HG03039 (cell line): ENCODE measurements around the gene SLC5A3.
A peak's percentile ranks its signal among the peaks of the same experiment; 100 is the strongest.

Source experiments
- ATAC-seq: cut with Tn5 transposase; IDR thresholded peaks from one replicate; pipeline ENCODE4 v1.9.1; 2021; ENCODE audit warnings: mild to moderate bottlenecking, moderate library complexity; ENCODE audit not compliant: unreplicated experiment

The SLC5A3 gene

GRCh38 chr21:34065027-34065426 lies 8.4 kb upstream of the SLC5A3 start:
- no peak for ATAC-seq

- no peak for ATAC-seq
Observed at GRCh38 chr21:34071683-34072082, 1.7 kb upstream of the SLC5A3 start.

- ATAC-seq = peak; percentile 2
Observed at GRCh38 chr21:34072145-34073031, 990 bp upstream of the SLC5A3 start.

- ATAC-seq = peak; percentile 32
Observed at GRCh38 chr21:34073749-34074282, 438 bp downstream of the SLC5A3 start.

- ATAC-seq = no peak
Observed at GRCh38 chr21:34074283-34075090, 1.1 kb downstream of the SLC5A3 start.

- ATAC-seq = no peak
Observed at GRCh38 chr21:34075091-34075425, 1.7 kb downstream of the SLC5A3 start.

- no peak for ATAC-seq
Observed at GRCh38 chr21:34075760-34076660, 2.6 kb downstream of the SLC5A3 start.

- no peak for ATAC-seq
Observed at GRCh38 chr21:34076835-34077234, 3.5 kb downstream of the SLC5A3 start.

- no peak for ATAC-seq
Observed at GRCh38 chr21:34077888-34078287, 4.5 kb downstream of the SLC5A3 start.

GRCh38 chr21:34078915-34079314 lies 5.5 kb downstream of the SLC5A3 start:
- no peak for ATAC-seq

GRCh38 chr21:34080710-34081109 lies 7.3 kb downstream of the SLC5A3 start:
- ATAC-seq = no peak

GRCh38 chr21:34082769-34083168 lies 9.4 kb downstream of the SLC5A3 start:
- ATAC-seq = no peak

- ATAC-seq = no peak
Observed at GRCh38 chr21:34083357-34083756, 10.0 kb downstream of the SLC5A3 start.

GRCh38 chr21:34085129-34085528 lies 11.8 kb downstream of the SLC5A3 start:
- no peak for ATAC-seq

GRCh38 chr21:34086887-34087306 lies 13.5 kb downstream of the SLC5A3 start:
- ATAC-seq = no peak

- no peak for ATAC-seq
Observed at GRCh38 chr21:34088752-34089151, 15.4 kb downstream of the SLC5A3 start.

- no peak for ATAC-seq
Observed at GRCh38 chr21:34091032-34091431, 17.7 kb downstream of the SLC5A3 start.

GRCh38 chr21:34091607-34092006 lies 18.2 kb downstream of the SLC5A3 start:
- ATAC-seq = no peak

- no peak for ATAC-seq
Observed at GRCh38 chr21:34092262-34092921, 19.0 kb downstream of the SLC5A3 start.

GRCh38 chr21:34093083-34093482 lies 19.7 kb downstream of the SLC5A3 start:
- no peak for ATAC-seq
